T-helper 1 cell treated with Interleukin-12 subunit alpha and Interleukin-12 subunit beta and Interleukin-4 antibody, amounts not matched to agents 30 μg/mL and 1 μg/mL, for 36 hours (primary cell): Measurements from ENCODE around the gene RNH1.

Source experiments
- H3K27ac Mint-ChIP-seq: one replicate; pipeline ENCODE4 v1.8.0; 2021; ENCODE audit warnings: mild to moderate bottlenecking, mixed read lengths
- H3K27me3 Mint-ChIP-seq: one replicate; pipeline ENCODE4 v1.8.0; 2021; ENCODE audit warnings: low read depth, mixed read lengths
- H3K36me3 Mint-ChIP-seq: one replicate; pipeline ENCODE4 v1.8.0; 2021; ENCODE audit warnings: low read depth, mixed read lengths
- H3K4me1 Mint-ChIP-seq: one replicate; pipeline ENCODE4 v1.8.0; 2021; ENCODE audit warnings: low read depth, mixed read lengths
- H3K4me3 Mint-ChIP-seq: one replicate; pipeline ENCODE4 v1.8.0; 2021; ENCODE audit warnings: mild to moderate bottlenecking, moderate library complexity, mixed read lengths
- H3K9me3 Mint-ChIP-seq: one replicate; pipeline ENCODE4 v1.8.0; 2021; ENCODE audit warnings: mixed read lengths

RNH1 gene

GRCh38 chr11:501001-501682, 5.9 kb downstream of the RNH1 start:
- Mint-ChIP-seq H3K27ac (peak overlapping the region; percentile 70), H3K4me3 (no peak overlapping the region), H3K4me1 (peaks cover 7% of the 10 kb centered on the region), H3K27me3 (no peaks in the 10 kb centered on the region), H3K36me3 (peaks cover 19% of the 10 kb centered on the region), H3K9me3 (no peaks in the 10 kb centered on the region)

GRCh38 chr11:499201-500076, 7.6 kb downstream of the RNH1 start:
- Mint-ChIP-seq H3K4me1 (peaks cover 6% of the 10 kb centered on the region), H3K36me3 (peaks cover 26% of the 10 kb centered on the region)

DNA sequence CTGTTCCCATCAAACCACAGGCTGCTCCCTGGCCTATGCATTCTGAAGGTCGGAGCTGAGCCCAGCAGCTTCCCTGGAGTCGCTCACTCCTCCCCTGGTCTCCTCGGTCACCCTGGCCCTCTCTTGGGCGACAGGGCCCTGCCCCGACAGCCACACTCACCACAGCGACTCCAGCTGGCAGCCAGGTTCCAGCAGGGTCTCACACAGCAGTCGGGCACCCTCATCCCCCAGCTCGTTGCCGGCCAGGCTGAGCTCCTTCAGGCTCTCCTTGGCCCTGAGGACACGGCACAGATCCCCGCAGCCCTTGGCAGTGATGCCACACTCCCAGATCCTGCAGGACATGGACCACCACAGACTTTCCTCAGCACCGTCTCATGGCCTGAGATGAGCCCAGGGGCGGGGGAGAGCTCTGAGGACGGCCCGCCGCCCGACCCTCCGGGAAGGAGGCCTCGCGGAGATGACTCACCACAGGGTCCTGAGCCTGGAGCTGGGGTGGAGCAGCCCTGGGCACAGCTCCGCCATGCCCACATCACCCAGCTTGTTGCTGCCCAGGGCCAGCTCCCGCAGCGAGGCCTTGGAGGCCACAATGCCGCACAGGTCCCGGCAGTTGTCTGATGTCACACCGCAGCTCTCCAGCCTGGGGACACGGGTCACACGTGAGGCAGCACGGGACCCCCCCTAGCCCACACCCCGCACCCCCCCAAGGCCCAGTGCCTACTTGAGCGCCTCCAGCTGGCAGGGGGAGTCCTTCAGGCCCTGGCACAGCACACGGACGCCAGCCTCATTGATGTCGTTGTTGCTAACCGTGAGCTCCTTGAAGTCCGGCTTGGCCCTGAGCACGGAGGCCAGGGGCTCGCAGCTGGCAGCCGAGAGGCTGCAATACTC, 8.5 kb downstream of the RNH1 start:
- H3K4me1 Mint-ChIP-seq = peaks cover 6% of the 10 kb centered on the region
- no peaks in the 10 kb centered on the region for H3K27me3 Mint-ChIP-seq
- H3K4me3 Mint-ChIP-seq = no peak overlapping the region
- H3K9me3 Mint-ChIP-seq = no peaks in the 10 kb centered on the region
- no peak overlapping the region for H3K27ac Mint-ChIP-seq
- peaks cover 28% of the 10 kb centered on the region for H3K36me3 Mint-ChIP-seq

More at GRCh38 chr11:499201-500076, 7.6 kb downstream of the RNH1 start:
- Mint-ChIP-seq H3K9me3 (no peaks in the 10 kb centered on the region), H3K27ac (no peak overlapping the region), H3K27me3 (no peaks in the 10 kb centered on the region), H3K4me3 (no peak overlapping the region)

DNA sequence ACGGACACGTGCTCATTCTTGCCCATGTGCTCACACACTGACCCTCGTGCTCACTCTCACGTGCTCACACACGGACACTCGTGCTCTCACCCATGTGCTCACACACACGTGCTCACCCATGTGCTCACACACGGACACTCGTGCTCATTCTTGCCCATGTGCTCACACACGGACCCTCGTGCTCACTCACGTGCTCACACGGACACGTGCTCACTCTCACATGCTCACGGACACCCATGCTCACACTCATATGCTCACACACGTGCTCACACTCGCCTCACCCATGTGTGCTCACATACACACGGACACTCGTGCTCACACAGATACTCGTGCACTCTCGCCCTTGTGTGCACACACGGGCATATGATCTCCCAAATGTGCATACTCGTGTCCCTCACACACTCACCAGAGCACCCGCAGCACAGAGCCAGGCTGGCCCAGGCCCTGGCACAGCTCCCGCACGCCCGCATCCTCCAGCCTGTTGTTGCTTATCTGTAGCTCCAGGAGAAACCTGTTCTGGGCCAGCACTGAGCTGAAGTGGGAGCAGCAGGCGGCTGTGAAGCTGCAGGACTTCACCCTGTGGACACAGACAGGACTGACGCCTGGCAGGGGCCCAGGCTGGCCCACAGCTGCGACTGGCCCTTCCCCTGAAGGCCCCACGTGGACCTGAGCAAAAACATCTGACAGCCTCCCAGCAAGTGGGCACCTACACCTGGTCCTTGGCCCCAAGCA, 9.3 kb downstream of the RNH1 start:
- no peaks in the 10 kb centered on the region for H3K27me3 Mint-ChIP-seq
- no peak overlapping the region for H3K4me3 Mint-ChIP-seq
- H3K9me3 Mint-ChIP-seq = no peaks in the 10 kb centered on the region
- H3K36me3 Mint-ChIP-seq = peaks cover 28% of the 10 kb centered on the region
- H3K4me1 Mint-ChIP-seq = peaks cover 6% of the 10 kb centered on the region
- no peak overlapping the region for H3K27ac Mint-ChIP-seq

- Mint-ChIP-seq H3K4me3 (no peak overlapping the region), H3K36me3 (peaks cover 28% of the 10 kb centered on the region), H3K9me3 (no peaks in the 10 kb centered on the region), H3K27me3 (no peaks in the 10 kb centered on the region), H3K4me1 (peaks cover 6% of the 10 kb centered on the region), H3K27ac (no peak overlapping the region)
Measured at GRCh38 chr11:496834-497564, 10.0 kb downstream of the RNH1 start.

GRCh38 chr11:495537-495931, 11.5 kb downstream of the RNH1 start:
- Mint-ChIP-seq H3K27me3 (no peaks in the 10 kb centered on the region), H3K4me3 (no peak overlapping the region), H3K9me3 (no peaks in the 10 kb centered on the region), H3K36me3 (peaks cover 24% of the 10 kb centered on the region), H3K4me1 (peaks cover 6% of the 10 kb centered on the region), H3K27ac (no peak overlapping the region)

- Mint-ChIP-seq H3K27me3 (no peaks in the 10 kb centered on the region), H3K4me1 (peaks cover 6% of the 10 kb centered on the region), H3K4me3 (no peak overlapping the region), H3K9me3 (no peaks in the 10 kb centered on the region), H3K27ac (no peak overlapping the region), H3K36me3 (peaks cover 24% of the 10 kb centered on the region)
Measured at GRCh38 chr11:494761-495536, 12.1 kb downstream of the RNH1 start.

GRCh38 chr11:492427-493226, 14.4 kb downstream of the RNH1 start:
- no peaks in the 10 kb centered on the region for H3K27me3 Mint-ChIP-seq
- H3K27ac Mint-ChIP-seq = no peak overlapping the region
- peaks cover 6% of the 10 kb centered on the region for H3K4me1 Mint-ChIP-seq
- H3K9me3 Mint-ChIP-seq = no peaks in the 10 kb centered on the region
- H3K36me3 Mint-ChIP-seq = peaks cover 19% of the 10 kb centered on the region
- H3K4me3 Mint-ChIP-seq = no peak overlapping the region

DNA sequence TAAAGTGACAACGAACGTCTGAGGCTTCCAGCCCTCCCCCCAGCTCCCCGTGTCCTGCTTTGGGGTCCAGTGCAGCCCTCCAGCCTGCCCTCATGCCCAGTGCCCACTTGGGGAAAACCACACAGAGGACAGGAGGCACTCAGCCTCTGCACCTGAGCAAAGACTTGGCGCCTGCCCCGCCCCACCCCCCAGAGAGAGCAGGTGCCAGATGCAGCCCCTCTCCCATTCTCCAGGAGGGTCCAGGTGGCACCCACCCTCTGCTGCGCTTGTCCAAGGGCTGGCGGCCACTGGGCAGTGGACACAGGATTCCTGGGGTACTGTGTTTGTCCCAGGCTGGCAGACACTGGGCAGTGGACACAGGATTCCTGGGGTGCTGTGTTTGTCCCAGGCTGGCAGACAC, 15.7 kb downstream of the RNH1 start:
- Mint-ChIP-seq H3K27me3 (no peaks in the 10 kb centered on the region), H3K4me1 (peaks cover 6% of the 10 kb centered on the region), H3K36me3 (peaks cover 10% of the 10 kb centered on the region), H3K27ac (no peak overlapping the region), H3K4me3 (no peak overlapping the region), H3K9me3 (no peaks in the 10 kb centered on the region)

DNA sequence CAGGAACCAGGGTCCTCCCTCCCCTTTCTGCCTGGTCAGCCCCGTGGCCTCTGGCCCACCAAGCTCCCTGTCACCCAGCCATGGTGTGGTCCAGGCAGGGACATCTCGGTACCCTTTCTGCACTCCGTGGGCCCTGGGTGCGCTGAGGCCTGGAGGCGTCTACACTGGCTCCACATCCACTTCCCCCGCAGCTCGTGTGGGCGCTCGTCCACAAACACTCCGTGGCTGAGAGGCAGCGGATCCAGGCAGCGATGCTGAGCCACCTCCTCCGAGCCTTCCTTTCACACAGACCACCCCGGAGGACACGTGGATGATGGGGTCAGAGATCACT, 16.1 kb downstream of the RNH1 start:
- Mint-ChIP-seq H3K9me3 (no peaks in the 10 kb centered on the region), H3K27ac (no peak overlapping the region), H3K27me3 (no peaks in the 10 kb centered on the region), H3K4me3 (no peak overlapping the region), H3K4me1 (peaks cover 5% of the 10 kb centered on the region), H3K36me3 (peaks cover 8% of the 10 kb centered on the region)

GRCh38 chr11:490186-490929, 16.7 kb downstream of the RNH1 start:
- Mint-ChIP-seq H3K27ac (no peak overlapping the region), H3K36me3 (peaks cover 7% of the 10 kb centered on the region), H3K4me3 (no peak overlapping the region), H3K9me3 (no peaks in the 10 kb centered on the region), H3K4me1 (peaks cover 3% of the 10 kb centered on the region), H3K27me3 (no peaks in the 10 kb centered on the region)

GRCh38 chr11:489610-490185, 17.3 kb downstream of the RNH1 start:
- Mint-ChIP-seq H3K4me1 (no peaks in the 10 kb centered on the region), H3K9me3 (no peaks in the 10 kb centered on the region), H3K36me3 (peaks cover 4% of the 10 kb centered on the region), H3K4me3 (no peak overlapping the region), H3K27ac (no peak overlapping the region), H3K27me3 (no peaks in the 10 kb centered on the region)
